DMS79 treated with DMSO at 0.1 percent for 48 hours (cell line): ENCODE results near the gene ZNF697.

Experiments used
- DNase-seq: peaks from one replicate; lab custom pipeline; 2025; lab: John Stamatoyannopoulos, UW

ZNF697 gene

GRCh38 chr1:119662034-119662437, 14.0 kb upstream of the ZNF697 start:
- DNase-seq, result no peak

- no peak for DNase-seq
Measured at GRCh38 chr1:119660253-119661083, 12.4 kb upstream of the ZNF697 start.

- no peak for DNase-seq
Measured at GRCh38 chr1:119659628-119660027, 11.6 kb upstream of the ZNF697 start.

GRCh38 chr1:119656410-119656955, 8.4 kb upstream of the ZNF697 start:
- no peak for DNase-seq

GRCh38 chr1:119655154-119655553, 7.1 kb upstream of the ZNF697 start:
- DNase-seq, result no peak

GRCh38 chr1:119653839-119654170, 5.7 kb upstream of the ZNF697 start:
- DNase-seq, result no peak

- no peak for DNase-seq
Measured at GRCh38 chr1:119653135-119653838, 5.2 kb upstream of the ZNF697 start.

GRCh38 chr1:119652587-119652986, 4.5 kb upstream of the ZNF697 start:
- DNase-seq, result no peak

- no peak for DNase-seq
Measured at GRCh38 chr1:119651641-119652040, 3.6 kb upstream of the ZNF697 start.

GRCh38 chr1:119651133-119651532, 3.1 kb upstream of the ZNF697 start:
- no peak for DNase-seq

- peak; percentile 32 for DNase-seq
Measured at GRCh38 chr1:119648620-119649004, 546 bp upstream of the ZNF697 start.

- peak; percentile 58 for DNase-seq
Measured at GRCh38 chr1:119647228-119647733, 785 bp downstream of the ZNF697 start.

GRCh38 chr1:119646521-119647227, 1.4 kb downstream of the ZNF697 start:
- DNase-seq, result peak; percentile 72

GRCh38 chr1:119639109-119639508, 9.0 kb downstream of the ZNF697 start:
- no peak for DNase-seq

GRCh38 chr1:119637710-119638109, 10.4 kb downstream of the ZNF697 start:
- no peak for DNase-seq

GRCh38 chr1:119636491-119637089, 11.5 kb downstream of the ZNF697 start:
- no peak for DNase-seq

GRCh38 chr1:119635811-119636390, 12.2 kb downstream of the ZNF697 start:
- DNase-seq, result no peak

GRCh38 chr1:119634016-119634415, 14.1 kb downstream of the ZNF697 start:
- no peak for DNase-seq

GRCh38 chr1:119633575-119633974, 14.5 kb downstream of the ZNF697 start:
- DNase-seq, result no peak

- no peak for DNase-seq
Measured at GRCh38 chr1:119632841-119633240, 15.2 kb downstream of the ZNF697 start.

GRCh38 chr1:119632103-119632490, 16.0 kb downstream of the ZNF697 start:
- DNase-seq, result no peak
